Measurements from ENCODE around the gene CST4.
A peak's percentile ranks its signal among the peaks of the same experiment; 100 is the strongest.
"Not testable (repeated sequence)": the region's sequence is repeated elsewhere in the genome, so short reads cannot be mapped to it uniquely, and the experiment has no call there.

The CST4 gene

GRCh38 chr20:23640671-23641667, 47.9 kb downstream of the CST4 start:
- no peak for DNase-seq

DNA sequence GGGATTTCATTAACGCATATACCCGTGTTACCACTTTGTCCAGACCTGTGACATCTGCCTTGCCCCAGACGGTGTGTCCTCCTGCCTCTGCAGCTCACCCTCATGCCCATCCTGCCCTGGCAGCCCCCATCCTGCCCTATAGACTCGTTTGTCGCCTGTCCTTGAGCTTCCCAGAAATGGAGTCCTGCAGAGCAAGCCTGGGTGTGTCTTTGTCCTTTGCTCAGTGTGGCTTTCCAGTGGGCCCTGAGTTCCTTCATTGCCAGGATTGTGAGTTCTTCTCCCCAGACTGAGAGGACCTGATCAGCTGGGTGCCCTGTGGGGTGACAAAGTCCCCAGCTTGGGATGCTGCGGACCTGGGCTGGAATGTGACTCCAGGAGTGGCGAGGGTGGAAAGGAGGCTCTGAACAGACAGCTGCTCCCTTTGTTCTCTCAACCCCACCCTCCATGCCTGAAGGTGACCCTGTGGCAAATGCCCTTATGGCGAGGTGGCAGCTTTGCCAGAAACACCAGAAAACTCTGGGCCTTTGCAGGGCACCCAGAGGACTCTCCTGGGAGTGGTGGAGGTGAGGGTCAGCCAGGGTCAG, 48.7 kb downstream of the CST4 start:
- no peak for DNase-seq

- DNase-seq, result peak; percentile 60
These were observed 49.3 kb downstream of the CST4 start for GRCh38 chr20:23639490-23639958.

GRCh38 chr20:23638309-23638708, 50.5 kb downstream of the CST4 start:
- DNase-seq, result no peak

DNA sequence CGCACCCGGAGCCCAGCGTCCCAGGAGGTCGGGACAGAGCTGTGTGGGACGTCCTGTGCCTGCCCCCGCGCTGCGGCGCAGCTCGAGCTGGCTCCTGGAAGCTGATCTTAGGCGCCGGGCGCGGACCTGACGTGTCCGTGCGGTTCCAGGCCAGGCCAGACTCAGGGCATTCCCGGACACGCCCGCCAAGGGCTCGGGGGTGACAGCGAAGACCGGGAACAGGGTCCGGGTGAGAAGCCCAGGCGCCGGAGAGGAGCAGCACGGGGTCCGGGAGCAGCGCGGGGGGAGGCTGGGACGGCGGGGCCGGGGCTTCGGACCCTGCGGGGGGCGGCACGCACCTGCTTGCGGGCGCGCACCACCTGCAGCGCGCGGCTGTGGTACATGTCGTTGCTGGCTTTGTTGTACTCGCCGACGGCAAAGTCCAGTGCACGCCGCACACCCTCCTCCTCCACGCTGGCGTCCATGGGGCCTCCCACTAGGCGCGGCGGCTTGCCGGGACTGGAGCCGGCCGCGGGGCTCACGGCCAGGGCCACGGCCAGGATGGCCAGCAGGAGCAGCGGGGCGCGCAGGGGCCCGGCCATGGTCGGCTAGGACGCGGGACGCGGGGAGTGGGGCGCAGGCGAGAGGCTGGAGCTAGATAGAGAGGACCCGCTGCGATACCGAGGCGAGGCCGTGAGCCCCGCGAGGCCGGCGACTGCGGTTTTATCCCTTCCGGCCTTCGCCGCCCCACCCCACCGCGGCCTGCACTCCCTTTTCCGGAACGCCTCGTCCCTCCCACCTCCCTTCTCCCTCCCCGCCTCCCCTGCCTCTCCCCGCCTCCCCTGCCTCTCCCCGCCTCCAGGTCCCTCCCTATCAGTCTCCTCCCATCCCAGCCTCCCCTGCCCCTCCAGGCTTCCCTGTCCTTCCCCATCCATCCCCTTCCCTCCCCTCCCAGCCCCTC, 51.3 kb downstream of the CST4 start, which contains the start of gene CST3:
CST3 (minus strand) TSS at position 674 of the 940 bp plus-strand sequence; CDS start at position 581, 93 bp downstream.
- DNase-seq, result peak; percentile 94

DNA sequence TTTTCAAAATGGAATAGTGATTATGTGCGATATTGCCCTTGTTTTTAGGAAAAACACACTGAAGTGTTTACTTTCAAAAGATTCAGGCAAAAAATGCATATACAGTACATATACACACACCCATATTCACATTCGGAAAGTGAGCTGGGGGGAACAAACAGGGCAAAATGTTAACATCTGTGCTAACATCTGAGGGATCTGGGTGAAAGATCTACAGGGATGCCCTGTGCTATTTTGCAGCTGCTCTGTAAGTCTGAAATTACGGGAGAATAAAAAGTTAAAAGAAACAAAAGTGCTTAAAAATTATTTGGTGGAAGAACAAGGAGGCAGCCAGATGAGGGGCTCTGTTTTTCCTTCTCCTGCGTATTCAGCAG, 51.9 kb downstream of the CST4 start:
- no peak for DNase-seq

DNA sequence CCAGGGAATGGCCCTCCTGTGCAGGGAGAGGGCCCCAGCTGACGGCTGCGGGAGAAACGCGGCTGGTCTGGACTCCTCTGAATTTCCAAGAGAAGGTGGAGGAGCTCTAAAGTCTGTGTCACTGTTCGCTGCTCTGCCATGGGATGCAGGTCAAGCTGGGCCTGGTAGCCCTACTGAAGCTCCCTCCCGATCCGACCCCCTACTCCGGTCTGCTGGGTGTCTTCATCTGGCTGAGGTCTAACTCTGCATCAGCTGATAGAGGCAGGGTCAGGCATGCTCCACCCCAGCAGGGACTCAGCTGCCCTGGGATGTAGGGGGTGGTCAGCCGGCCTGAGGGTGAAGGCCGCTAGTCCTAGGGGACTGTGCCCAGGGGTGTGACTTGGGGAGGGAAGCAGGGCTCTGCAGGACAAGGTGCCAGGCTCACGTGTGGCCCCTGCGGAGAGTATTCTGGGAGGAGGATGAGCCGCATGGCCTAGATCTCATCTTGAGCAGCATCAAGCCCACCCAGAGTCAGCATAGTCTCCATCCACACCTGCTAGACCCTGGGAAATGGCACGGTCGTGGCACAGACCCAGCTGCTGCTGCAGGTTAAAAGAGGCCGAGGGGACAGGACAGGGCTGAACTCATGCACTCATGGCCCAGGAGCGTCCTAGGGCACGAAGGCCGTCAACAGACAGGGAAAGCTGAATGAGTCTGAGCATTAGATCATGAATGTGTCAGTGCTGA, 52.5 kb downstream of the CST4 start:
- DNase-seq, result no peak

DNA sequence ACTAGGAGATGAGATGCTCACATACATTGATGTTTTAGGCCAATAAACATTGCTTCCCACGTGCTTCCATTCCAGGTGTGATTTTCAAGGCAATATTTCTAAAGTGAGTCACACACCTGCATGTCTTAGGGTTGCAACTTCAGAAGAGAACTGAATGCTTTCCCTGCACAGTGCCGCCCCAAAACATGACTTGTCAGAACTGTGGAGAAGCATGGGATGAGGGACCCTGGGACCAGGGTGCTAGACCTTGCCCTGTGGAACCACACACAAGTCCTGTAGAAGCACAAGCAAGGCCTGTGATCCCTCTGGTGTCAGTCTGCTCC, 53.1 kb downstream of the CST4 start:
- not testable (repeated sequence) for DNase-seq
